Measurements from ENCODE around the gene FXYD4. TPM values are rescaled to one million over a fixed set of nuclear protein-coding genes. Genes with fewer than 3 reads are reported as not detected.

The FXYD4 gene
- polyA plus RNA-seq, 1 donor (not counting 4 experiments of a cell fraction or from before 2014, with no cell fraction given), result not detected

GRCh38 chr10:43411536-43411935 is 40.1 kb downstream of the FXYD4 start:
- dilution Hi-C loops (cut with MboI; ENCODE audit: extremely low pct_ligation_motif_present, low sequenced_read_pairs), result no loop called here
- Histone ChIP-seq H3K4me3 (ENCODE audit: control insufficient read depth in 2 of 3, extremely low read depth in 1 of 3, insufficient read depth in 2 of 3, low read depth in 1 of 3, low read length in 3 of 3) (no peak overlapping the region), H3K27ac (ENCODE audit: control insufficient read depth, insufficient read depth, low read length) (no peak overlapping the region), H3K27me3 (ENCODE audit: control insufficient read depth, extremely low read depth, insufficient read depth, low read length) (no peaks in the 10 kb centered on the region), H2AFZ (ENCODE audit: control insufficient read depth, low read length) (no peak overlapping the region), H4K20me1 (ENCODE audit: control insufficient read depth, extremely low read depth, insufficient read depth, low read length) (no peaks in the 10 kb centered on the region), H3K9ac (ENCODE audit: control insufficient read depth, extremely low read depth, insufficient read depth, low read length) (no peak overlapping the region), H3K4me2 (ENCODE audit: control insufficient read depth, extremely low read depth, insufficient read depth, low read depth, low read length) (no peak overlapping the region), H3K4me1 (ENCODE audit: control insufficient read depth, extremely low read depth, insufficient read depth, low read length) (no peaks in the 10 kb centered on the region), H3K9me3 (ENCODE audit: control insufficient read depth, low read depth, low read length) (no peaks in the 10 kb centered on the region), H3K36me3 (ENCODE audit: control insufficient read depth in 2 of 2, extremely low read depth in 1 of 2, insufficient read depth in 2 of 2, low read length in 2 of 2) (no peaks in the 10 kb centered on the region), H3K9me1 (ENCODE audit: control insufficient read depth, extremely low read depth, insufficient read depth, low read length) (no peaks in the 10 kb centered on the region), H3K79me2 (ENCODE audit: control insufficient read depth, insufficient read depth, low read length) (peaks cover 21% of the 10 kb centered on the region)
- FAIRE-seq (no peak), DNase-seq (ENCODE audit: low read depth, low spot score) (no peak)
- TF ChIP-seq CTCF (optimal IDR thresholded peaks at IDR 0.05 in 1 of 3, IDR thresholded peaks at IDR 0.05 in 1 of 3, conservative IDR thresholded peaks at IDR 0.05 in 1 of 3; ENCODE audit: extremely low read depth in 1 of 3, insufficient read depth in 2 of 3, low read length in 3 of 3), result no peak
- TF ChIP-seq EZH2 (IDR thresholded peaks at IDR 0.05; ENCODE audit: low read length), result no peak

GRCh38 chr10:43415544-43415943 is 44.1 kb downstream of the FXYD4 start:
- H3K79me2 ChIP-seq (ENCODE audit: control insufficient read depth, insufficient read depth, low read length), result no peaks in the 10 kb centered on the region
- no peak overlapping the region for H3K4me2 ChIP-seq (ENCODE audit: control insufficient read depth, extremely low read depth, insufficient read depth, low read depth, low read length)
- no peaks in the 10 kb centered on the region for H4K20me1 ChIP-seq (ENCODE audit: control insufficient read depth, extremely low read depth, insufficient read depth, low read length)
- H3K27me3 ChIP-seq (ENCODE audit: control insufficient read depth, extremely low read depth, insufficient read depth, low read length), result no peaks in the 10 kb centered on the region
- no peak overlapping the region for H3K4me3 ChIP-seq (ENCODE audit: control insufficient read depth in 2 of 3, extremely low read depth in 1 of 3, insufficient read depth in 2 of 3, low read depth in 1 of 3, low read length in 3 of 3)
- dilution Hi-C loops (cut with MboI; ENCODE audit: extremely low pct_ligation_motif_present, low sequenced_read_pairs), result no loop called here
- H2AFZ ChIP-seq (ENCODE audit: control insufficient read depth, low read length), result no peak overlapping the region
- DNase-seq (ENCODE audit: low read depth, low spot score) (no peak), FAIRE-seq (no peak)
- no peaks in the 10 kb centered on the region for H3K9me1 ChIP-seq (ENCODE audit: control insufficient read depth, extremely low read depth, insufficient read depth, low read length)
- TF ChIP-seq EZH2 (IDR thresholded peaks at IDR 0.05; ENCODE audit: low read length), result no peak
- no peak for TF ChIP-seq CTCF (optimal IDR thresholded peaks at IDR 0.05 in 1 of 3, IDR thresholded peaks at IDR 0.05 in 1 of 3, conservative IDR thresholded peaks at IDR 0.05 in 1 of 3; ENCODE audit: extremely low read depth in 1 of 3, insufficient read depth in 2 of 3, low read length in 3 of 3)
- no peak overlapping the region for H3K9ac ChIP-seq (ENCODE audit: control insufficient read depth, extremely low read depth, insufficient read depth, low read length)
- no peaks in the 10 kb centered on the region for H3K36me3 ChIP-seq (ENCODE audit: control insufficient read depth in 2 of 2, extremely low read depth in 1 of 2, insufficient read depth in 2 of 2, low read length in 2 of 2)
- no peaks in the 10 kb centered on the region for H3K9me3 ChIP-seq (ENCODE audit: control insufficient read depth, low read depth, low read length)
- peaks cover 4% of the 10 kb centered on the region for H3K4me1 ChIP-seq (ENCODE audit: control insufficient read depth, extremely low read depth, insufficient read depth, low read length)
- no peak overlapping the region for H3K27ac ChIP-seq (ENCODE audit: control insufficient read depth, insufficient read depth, low read length)
